GM21576 (cell line): ENCODE results near the gene FOXS1.

Source experiments
- ATAC-seq: cut with Tn5 transposase; IDR thresholded peaks from one replicate; pipeline ENCODE4 v1.9.1; 2021; ENCODE audit warnings: mild to moderate bottlenecking, moderate library complexity; ENCODE audit not compliant: unreplicated experiment

The FOXS1 gene

DNA sequence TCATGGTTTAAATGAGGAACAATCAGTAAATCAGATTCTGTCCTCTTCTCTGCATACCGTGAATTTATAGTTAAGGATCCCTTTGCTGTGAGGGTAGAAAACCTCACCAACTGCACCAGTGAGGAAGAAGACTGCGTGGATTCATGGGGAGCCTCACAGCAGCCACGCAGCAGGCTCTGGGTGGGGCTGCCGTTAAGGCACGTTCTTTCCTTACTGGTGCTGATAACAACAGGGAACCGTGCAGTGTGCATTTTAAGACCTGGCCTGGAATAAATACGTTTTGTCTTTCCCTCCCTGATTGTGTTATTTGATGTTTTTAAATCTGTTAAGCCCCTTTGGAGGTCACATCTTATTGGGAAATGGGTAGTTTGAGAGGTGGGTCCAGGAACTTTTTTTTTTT, 43.9 kb downstream of the FOXS1 start:
- ATAC-seq: no peak

DNA sequence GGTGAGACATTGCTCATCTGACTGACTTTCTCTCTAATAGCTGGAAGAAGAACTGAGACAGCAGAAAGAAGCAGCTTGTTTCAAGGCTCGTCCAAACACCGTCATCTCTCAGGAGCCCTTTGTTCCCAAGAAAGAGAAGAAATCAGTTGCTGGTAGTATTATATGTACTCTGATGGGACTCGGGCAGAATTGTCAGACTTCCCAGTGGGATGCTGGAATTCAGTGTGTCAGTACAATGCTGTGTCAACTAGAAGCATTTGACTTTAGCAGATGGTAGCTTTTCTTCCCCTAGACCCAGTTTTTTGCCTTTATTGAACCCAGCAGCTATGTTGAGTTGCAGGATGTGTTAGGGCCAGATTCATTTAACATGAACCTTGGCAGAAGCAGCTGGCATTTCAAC, 48.0 kb downstream of the FOXS1 start:
- no peak for ATAC-seq
